WTC11 (cell line): Measurements from ENCODE around the gene SLC22A31.
A peak's percentile ranks its signal among the peaks of the same experiment; 100 is the strongest.

Source experiments
- AFF4 ChIP-seq: sonication (generic); formaldehyde crosslinking; IDR thresholded peaks from 2 replicates; pipeline ENCODE4 v1.8.1; 2023; ENCODE audit warnings: mild to moderate bottlenecking, missing genetic modification reagents, borderline replicate concordance
- ATF6 ChIP-seq: sonication (generic); formaldehyde crosslinking; IDR thresholded peaks from 2 replicates; pipeline ENCODE4 v1.8.1; 2023; ENCODE audit warnings: mild to moderate bottlenecking, missing genetic modification reagents
- CTCF ChIP-seq: fragments of 200-600 bp; IDR thresholded peaks from 2 replicates; pipeline ENCODE4 v1.8.0; 2022; ENCODE audit warnings: antibody characterized with exemption
- ESRRA ChIP-seq: sonication (generic); formaldehyde crosslinking; IDR thresholded peaks from 2 replicates; pipeline ENCODE4 v1.8.1; 2022; ENCODE audit warnings: mild to moderate bottlenecking, missing genetic modification reagents, borderline replicate concordance
- ETV6 ChIP-seq: sonication (generic); formaldehyde crosslinking; IDR thresholded peaks from 2 replicates; pipeline ENCODE4 v1.8.1; 2022; ENCODE audit warnings: mild to moderate bottlenecking, missing genetic modification reagents
- JUN ChIP-seq: sonication (generic); formaldehyde crosslinking; IDR thresholded peaks from 2 replicates; pipeline ENCODE4 v1.8.0; 2023; ENCODE audit warnings: mild to moderate bottlenecking, missing genetic modification reagents
- NFYB ChIP-seq: sonication (generic); formaldehyde crosslinking; conservative IDR thresholded peaks from 2 replicates; pipeline ENCODE4 v1.8.0; 2022; ENCODE audit warnings: low read depth, missing genetic modification reagents
- TCF7 ChIP-seq: sonication (generic); formaldehyde crosslinking; IDR thresholded peaks from 2 replicates; pipeline ENCODE4 v1.8.0; 2022; ENCODE audit warnings: mild to moderate bottlenecking, low read depth, missing genetic modification reagents, moderate library complexity
- ZMAT4 ChIP-seq: fragments of 250-450 bp; sonication (Bioruptor Pico); IDR thresholded peaks from 2 replicates; pipeline ENCODE4 v1.9.0; 2021; ENCODE audit warnings: mild to moderate bottlenecking
- ZNF232 ChIP-seq: sonication (generic); formaldehyde crosslinking; IDR thresholded peaks from 2 replicates; pipeline ENCODE4 v1.8.0; 2022; ENCODE audit warnings: mild to moderate bottlenecking, missing genetic modification reagents
- TF ChIP-seq, protein P1 (sequence below): sonication (generic); formaldehyde crosslinking; IDR thresholded peaks from 2 replicates; pipeline ENCODE4 v1.8.1; 2023; ENCODE audit warnings: mild to moderate bottlenecking, moderate library complexity, missing genetic modification reagents

DNA sequence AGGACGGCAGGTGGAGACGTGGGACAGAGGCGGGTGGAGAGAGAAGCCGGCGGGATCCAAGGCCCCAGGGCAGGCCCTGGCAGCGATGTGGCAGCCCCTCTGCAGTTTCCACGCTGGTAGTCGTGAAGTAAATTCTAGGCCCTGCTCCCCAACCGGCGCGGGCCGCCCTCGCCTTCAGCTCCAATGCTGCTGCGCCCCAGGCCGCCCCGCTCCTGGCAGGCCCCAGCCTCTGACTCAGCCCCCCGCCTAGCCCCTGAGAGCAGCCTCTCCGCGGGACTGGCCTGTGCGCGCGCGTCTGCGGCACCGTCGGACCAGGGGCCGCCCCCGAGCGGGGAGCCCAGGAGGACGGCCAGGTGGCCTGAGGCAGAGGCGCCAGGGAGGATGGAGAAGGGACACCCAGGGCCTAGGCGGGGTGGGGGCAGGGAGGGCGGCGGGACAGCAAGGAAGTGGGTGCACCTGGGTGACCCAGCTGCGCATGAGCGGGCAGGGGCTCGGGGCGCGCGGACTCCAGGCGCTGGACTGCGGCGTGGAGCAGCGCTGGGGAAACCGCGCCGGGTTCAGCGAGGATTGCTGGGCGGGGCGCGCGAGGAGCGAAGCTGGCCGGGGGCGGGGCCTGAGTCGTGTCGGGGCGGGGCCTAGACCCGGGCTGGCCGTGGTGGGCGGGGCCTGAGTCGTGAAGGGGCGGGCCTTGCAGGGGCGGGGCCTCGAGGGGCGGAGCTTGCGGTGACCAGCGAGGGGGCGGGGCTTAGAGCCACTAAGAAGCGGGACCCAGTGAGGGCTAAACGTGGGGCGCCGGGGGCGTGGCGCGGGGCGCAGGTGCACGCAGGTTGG is 46.8 kb upstream of the SLC22A31 start:
- TF ChIP-seq ETV6 (CRISPR knock-in tag) (no peak), CTCF (no peak), JUN (CRISPR knock-in tag) (no peak), ATF6 (CRISPR knock-in tag) (no peak), ESRRA (CRISPR knock-in tag) (no peak), AFF4 (no peak), ZNF232 (CRISPR knock-in tag) (no peak), NFYB (no peak), ZMAT4 (CRISPR knock-in tag) (no peak), TCF7 (CRISPR knock-in tag) (no peak)
- TF ChIP-seq, protein P1, sequence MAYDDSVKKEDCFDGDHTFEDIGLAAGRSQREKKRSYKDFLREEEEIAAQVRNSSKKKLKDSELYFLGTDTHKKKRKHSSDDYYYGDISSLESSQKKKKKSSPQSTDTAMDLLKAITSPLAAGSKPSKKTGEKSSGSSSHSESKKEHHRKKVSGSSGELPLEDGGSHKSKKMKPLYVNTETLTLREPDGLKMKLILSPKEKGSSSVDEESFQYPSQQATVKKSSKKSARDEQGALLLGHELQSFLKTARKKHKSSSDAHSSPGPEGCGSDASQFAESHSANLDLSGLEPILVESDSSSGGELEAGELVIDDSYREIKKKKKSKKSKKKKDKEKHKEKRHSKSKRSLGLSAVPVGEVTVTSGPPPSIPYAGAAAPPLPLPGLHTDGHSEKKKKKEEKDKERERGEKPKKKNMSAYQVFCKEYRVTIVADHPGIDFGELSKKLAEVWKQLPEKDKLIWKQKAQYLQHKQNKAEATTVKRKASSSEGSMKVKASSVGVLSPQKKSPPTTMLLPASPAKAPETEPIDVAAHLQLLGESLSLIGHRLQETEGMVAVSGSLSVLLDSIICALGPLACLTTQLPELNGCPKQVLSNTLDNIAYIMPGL (CRISPR knock-in tag) = peak; percentile 56; the same call in 1 of the 2 replicates
